HepG2 (cell line): ENCODE data around the gene HECTD4. TPM values are rescaled to one million over a fixed set of nuclear protein-coding genes. Genes with fewer than 3 reads are reported as not detected.

Experiments
- ARHGAP35 ChIP-seq: sonication (generic); formaldehyde crosslinking; IDR thresholded peaks from 2 replicates; pipeline ENCODE4 v1.9.0; 2022; ENCODE audit warnings: mild to moderate bottlenecking, inconsistent platforms, moderate library complexity, missing genetic modification reagents, borderline replicate concordance
- ASH2L ChIP-seq: fragments of 300-600, 200-600 bp; sonication (generic); IDR thresholded peaks from 2 replicates; pipeline ENCODE4 v1.7.0; 2017; ENCODE audit warnings: low read depth, mild to moderate bottlenecking, moderate library complexity, mixed read lengths, low read length; ENCODE audit not compliant: insufficient read length
- ATRX ChIP-seq: sonication (generic); formaldehyde crosslinking; IDR thresholded peaks from 2 replicates; pipeline ENCODE4 v1.4.0; 2020; ENCODE audit warnings: missing genetic modification reagents, borderline replicate concordance
- CEBPZ ChIP-seq: IDR thresholded peaks from 2 replicates; pipeline ENCODE4 v1.6.1; 2012; ENCODE audit warnings: low read length, improper control_type of control experiment
- DMAP1 ChIP-seq: IDR thresholded peaks from 2 replicates; pipeline ENCODE4 v1.6.1; 2016
- HNRNPK ChIP-seq: fragments of 200-400 bp; formaldehyde crosslinking; IDR thresholded peaks from 2 replicates; pipeline ENCODE4 v1.6.1; 2018; ENCODE audit warnings: low read length, low read depth, moderate library complexity, mild to moderate bottlenecking; ENCODE audit not compliant: poor library complexity, severe bottlenecking
- HNRNPUL1 ChIP-seq: fragments of 200-400 bp; formaldehyde crosslinking; IDR thresholded peaks from 2 replicates; pipeline ENCODE4 v1.6.1; 2017; ENCODE audit warnings: low read depth, mild to moderate bottlenecking, low read length, moderate library complexity
- LBX2 ChIP-seq: sonication (generic); formaldehyde crosslinking; IDR thresholded peaks from 2 replicates; pipeline ENCODE4 v1.5.0; 2020; ENCODE audit warnings: missing genetic modification reagents, mild to moderate bottlenecking, borderline replicate concordance
- MXD4 ChIP-seq: IDR thresholded peaks from 2 replicates; pipeline ENCODE4 v1.6.1; 2016; ENCODE audit warnings: mild to moderate bottlenecking, missing biosample characterization, missing genetic modification reagents
- NFE2L2 ChIP-seq: fragments of 150-350 bp; IDR thresholded peaks from 2 replicates; pipeline ENCODE4 v1.6.1; 2014; ENCODE audit warnings: low read length
- NFRKB ChIP-seq: fragments of 450-650 bp; IDR thresholded peaks from 2 replicates; pipeline ENCODE4 v1.6.1; 2017
- RCOR2 ChIP-seq: IDR thresholded peaks from 2 replicates; pipeline ENCODE4 v1.6.1; 2016; ENCODE audit warnings: missing biosample characterization, missing genetic modification reagents
- SNAPC4 ChIP-seq: sonication (generic); formaldehyde crosslinking; IDR thresholded peaks from 2 replicates; pipeline ENCODE4 v1.4.0; 2020; ENCODE audit warnings: mild to moderate bottlenecking, missing genetic modification reagents
- SSRP1 ChIP-seq: IDR thresholded peaks from 2 replicates; pipeline ENCODE4 v1.6.1; 2016; ENCODE audit warnings: control low read depth
- ZFP90 ChIP-seq: sonication (generic); formaldehyde crosslinking; IDR thresholded peaks from 2 replicates; pipeline ENCODE4 v1.8.0; 2022; ENCODE audit warnings: missing genetic modification reagents, mild to moderate bottlenecking, inconsistent platforms, borderline replicate concordance
- ZNF18 ChIP-seq: sonication (generic); formaldehyde crosslinking; IDR thresholded peaks from 2 replicates; pipeline ENCODE4 v1.8.0; 2022; ENCODE audit warnings: mild to moderate bottlenecking, missing genetic modification reagents; ENCODE audit not compliant: insufficient replicate concordance
- ZNF274 ChIP-seq: sonication (generic); formaldehyde crosslinking; IDR thresholded peaks from 2 replicates; pipeline ENCODE4 v1.5.1; 2020; ENCODE audit warnings: mild to moderate bottlenecking, missing genetic modification reagents
- ZNF432 ChIP-seq: sonication (generic); formaldehyde crosslinking; IDR thresholded peaks from 2 replicates; pipeline ENCODE4 v1.5.0; 2020; ENCODE audit warnings: missing genetic modification reagents, mild to moderate bottlenecking, borderline replicate concordance
- ZSCAN30 ChIP-seq: sonication (generic); formaldehyde crosslinking; IDR thresholded peaks from 2 replicates; pipeline ENCODE4 v1.5.0; 2020; ENCODE audit warnings: mild to moderate bottlenecking, missing genetic modification reagents
- polyA plus RNA-seq, 8 experiments: library from polyadenylated mRNA; depleted of rRNA in 3 of 8; stranded (reverse) in 7 of 8; unstranded in 1 of 8; fragments of >200 nt; fragmentation: Illumina TruSeq in 4 of 8; extraction: Trizol in 4 of 8; gene quantifications; 2 replicates each; pipeline versions ENCODE4 v1.2.1 to v1.2.3, GENCODE V29; 2011 to 2016; ENCODE audit warnings: low read depth in 4 of 8, missing spikeins in 1 of 8, mixed read lengths in 1 of 8; ENCODE audit not compliant: insufficient read depth in 1 of 8
- total RNA-seq, 5 experiments: library from RNA; depleted of rRNA; stranded (reverse); fragments of >200 nt; fragmentation: Illumina TruSeq; extraction: Trizol; gene quantifications; 2 replicates each; pipeline ENCODE4 v1.2.3, GENCODE V29; 2016; ENCODE audit warnings: low read depth in 1 of 5

The HECTD4 gene
- total and polyA plus RNA-seq, 2 of the 13 experiments (the other 11 are each of a cell fraction or from before 2014, with no cell fraction given) = 9.0 to 11.4 TPM

GRCh38 chr12:112409064-112409905, 27.1 kb upstream of the HECTD4 start, which contains the start of gene RPL6 (continued):
- no peak for TF ChIP-seq LBX2 (CRISPR knock-in tag)
- TF ChIP-seq ZNF274 = no peak
- peak; percentile 98 for TF ChIP-seq DMAP1 (CRISPR knock-in tag)
- TF ChIP-seq RCOR2 (CRISPR knock-in tag) = peak; percentile 96
- no peak for TF ChIP-seq HNRNPK
- no peak; the same call in 1 of the 2 replicates for TF ChIP-seq ARHGAP35 (CRISPR knock-in tag)
- peak; percentile 55 for TF ChIP-seq ZNF18 (CRISPR knock-in tag)
- no peak for TF ChIP-seq CEBPZ
- no peak for TF ChIP-seq ATRX (CRISPR knock-in tag)
- TF ChIP-seq NFRKB = no peak
- no peak; the same call in 1 of the 2 replicates for TF ChIP-seq NFE2L2
- no peak for TF ChIP-seq ZSCAN30 (CRISPR knock-in tag)
- no peak; the same call in 1 of the 2 replicates for TF ChIP-seq ZFP90
- TF ChIP-seq ZNF432 (CRISPR knock-in tag) = no peak
- no peak for TF ChIP-seq HNRNPUL1
- peak; percentile 79 for TF ChIP-seq MXD4 (CRISPR knock-in tag)
- TF ChIP-seq ASH2L = peak; percentile 96
- peak; percentile 50; the same call in 1 of the 2 replicates for TF ChIP-seq SNAPC4 (CRISPR knock-in tag)
- TF ChIP-seq SSRP1 (CRISPR knock-in tag) = peak; percentile 75; the same call in 1 of the 2 replicates
